ENCODE results near the gene DAG1.

- TF ChIP-seq, protein P1, sequence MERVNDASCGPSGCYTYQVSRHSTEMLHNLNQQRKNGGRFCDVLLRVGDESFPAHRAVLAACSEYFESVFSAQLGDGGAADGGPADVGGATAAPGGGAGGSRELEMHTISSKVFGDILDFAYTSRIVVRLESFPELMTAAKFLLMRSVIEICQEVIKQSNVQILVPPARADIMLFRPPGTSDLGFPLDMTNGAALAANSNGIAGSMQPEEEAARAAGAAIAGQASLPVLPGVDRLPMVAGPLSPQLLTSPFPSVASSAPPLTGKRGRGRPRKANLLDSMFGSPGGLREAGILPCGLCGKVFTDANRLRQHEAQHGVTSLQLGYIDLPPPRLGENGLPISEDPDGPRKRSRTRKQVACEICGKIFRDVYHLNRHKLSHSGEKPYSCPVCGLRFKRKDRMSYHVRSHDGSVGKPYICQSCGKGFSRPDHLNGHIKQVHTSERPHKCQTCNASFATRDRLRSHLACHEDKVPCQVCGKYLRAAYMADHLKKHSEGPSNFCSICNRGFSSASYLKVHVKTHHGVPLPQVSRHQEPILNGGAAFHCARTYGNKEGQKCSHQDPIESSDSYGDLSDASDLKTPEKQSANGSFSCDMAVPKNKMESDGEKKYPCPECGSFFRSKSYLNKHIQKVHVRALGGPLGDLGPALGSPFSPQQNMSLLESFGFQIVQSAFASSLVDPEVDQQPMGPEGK (CRISPR knock-in tag; IDR thresholded peaks at IDR 0.05; ENCODE audit: borderline replicate concordance): no peak
- TF ChIP-seq ZFP3 (CRISPR knock-in tag; IDR thresholded peaks at IDR 0.05) (no peak), POU6F1 (CRISPR knock-in tag; IDR thresholded peaks at IDR 0.05; ENCODE audit: borderline replicate concordance, low read depth) (no peak), TOX (CRISPR knock-in tag; IDR thresholded peaks at IDR 0.05; ENCODE audit: borderline replicate concordance) (no peak), RARB (CRISPR knock-in tag; IDR thresholded peaks at IDR 0.05) (no peak), ZC3H10 (CRISPR knock-in tag; IDR thresholded peaks at IDR 0.05) (no peak), ZNF70 (CRISPR knock-in tag; IDR thresholded peaks at IDR 0.05) (no peak), CREB5 (CRISPR knock-in tag; IDR thresholded peaks at IDR 0.05; ENCODE audit: low read depth) (no peak), OSR1 (CRISPR knock-in tag; IDR thresholded peaks at IDR 0.05) (no peak), ISL1 (CRISPR knock-in tag; IDR thresholded peaks at IDR 0.05) (no peak), TSHZ2 (CRISPR knock-in tag; IDR thresholded peaks at IDR 0.05) (no peak), ZNF565 (CRISPR knock-in tag; conservative IDR thresholded peaks at IDR 0.05; ENCODE audit: low read depth) (no peak)
- TF ChIP-seq, protein P2, sequence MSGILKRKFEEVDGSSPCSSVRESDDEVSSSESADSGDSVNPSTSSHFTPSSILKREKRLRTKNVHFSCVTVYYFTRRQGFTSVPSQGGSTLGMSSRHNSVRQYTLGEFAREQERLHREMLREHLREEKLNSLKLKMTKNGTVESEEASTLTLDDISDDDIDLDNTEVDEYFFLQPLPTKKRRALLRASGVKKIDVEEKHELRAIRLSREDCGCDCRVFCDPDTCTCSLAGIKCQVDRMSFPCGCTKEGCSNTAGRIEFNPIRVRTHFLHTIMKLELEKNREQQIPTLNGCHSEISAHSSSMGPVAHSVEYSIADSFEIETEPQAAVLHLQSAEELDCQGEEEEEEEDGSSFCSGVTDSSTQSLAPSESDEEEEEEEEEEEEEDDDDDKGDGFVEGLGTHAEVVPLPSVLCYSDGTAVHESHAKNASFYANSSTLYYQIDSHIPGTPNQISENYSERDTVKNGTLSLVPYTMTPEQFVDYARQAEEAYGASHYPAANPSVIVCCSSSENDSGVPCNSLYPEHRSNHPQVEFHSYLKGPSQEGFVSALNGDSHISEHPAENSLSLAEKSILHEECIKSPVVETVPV (CRISPR knock-in tag; IDR thresholded peaks at IDR 0.05): no peak
Measured at GRCh38 chr3:49428752-49429080, 41.4 kb upstream of the DAG1 start.
